ENCODE measurements around the gene HCST.
"Not testable (repeated sequence)": the region's sequence is repeated elsewhere in the genome, so short reads cannot be mapped to it uniquely, and the experiment has no call there.

The HCST gene

DNA sequence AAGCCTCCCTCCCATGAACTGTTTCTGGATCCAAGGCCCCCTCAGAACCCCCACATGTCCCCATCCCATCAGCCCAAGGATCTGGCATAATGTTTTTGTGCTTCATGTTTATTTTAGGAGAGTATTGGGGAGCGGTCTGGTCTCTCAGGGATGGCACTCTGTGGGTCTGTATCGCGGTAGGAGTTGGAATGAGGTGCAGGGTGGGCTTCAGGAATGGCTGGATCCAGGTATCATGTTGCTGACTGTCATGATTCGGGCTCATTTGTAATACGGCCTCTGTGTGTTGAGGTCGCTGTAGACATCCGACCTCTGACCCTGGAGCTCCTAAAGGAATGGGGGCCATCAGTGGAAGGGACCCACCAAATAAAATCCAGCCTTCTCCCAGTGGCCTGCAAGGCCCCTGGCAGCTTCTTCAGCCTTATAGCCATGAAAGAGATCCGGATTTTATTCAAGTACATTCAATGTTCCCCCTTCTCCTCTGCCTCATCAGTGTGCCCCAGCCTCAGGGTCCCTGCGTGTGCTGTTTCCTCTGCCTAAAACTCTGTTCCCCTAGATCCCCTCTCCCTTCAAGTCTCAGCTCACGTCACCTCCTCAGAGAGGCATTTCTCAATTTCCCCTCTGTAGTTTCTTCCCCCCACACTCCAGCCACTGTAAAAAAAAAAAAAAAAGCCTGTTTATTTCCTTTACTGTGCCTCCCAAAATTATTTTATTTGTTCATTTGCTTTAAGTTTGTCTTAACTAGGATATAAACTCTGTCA, 2.2 kb downstream of the HCST start:
- H3K4me3 ChIP-seq (ENCODE audit: low read depth, low read length), result no peak overlapping the region
- DNase-seq (ENCODE audit: low read depth), result no peak
- TF ChIP-seq, protein P1, sequence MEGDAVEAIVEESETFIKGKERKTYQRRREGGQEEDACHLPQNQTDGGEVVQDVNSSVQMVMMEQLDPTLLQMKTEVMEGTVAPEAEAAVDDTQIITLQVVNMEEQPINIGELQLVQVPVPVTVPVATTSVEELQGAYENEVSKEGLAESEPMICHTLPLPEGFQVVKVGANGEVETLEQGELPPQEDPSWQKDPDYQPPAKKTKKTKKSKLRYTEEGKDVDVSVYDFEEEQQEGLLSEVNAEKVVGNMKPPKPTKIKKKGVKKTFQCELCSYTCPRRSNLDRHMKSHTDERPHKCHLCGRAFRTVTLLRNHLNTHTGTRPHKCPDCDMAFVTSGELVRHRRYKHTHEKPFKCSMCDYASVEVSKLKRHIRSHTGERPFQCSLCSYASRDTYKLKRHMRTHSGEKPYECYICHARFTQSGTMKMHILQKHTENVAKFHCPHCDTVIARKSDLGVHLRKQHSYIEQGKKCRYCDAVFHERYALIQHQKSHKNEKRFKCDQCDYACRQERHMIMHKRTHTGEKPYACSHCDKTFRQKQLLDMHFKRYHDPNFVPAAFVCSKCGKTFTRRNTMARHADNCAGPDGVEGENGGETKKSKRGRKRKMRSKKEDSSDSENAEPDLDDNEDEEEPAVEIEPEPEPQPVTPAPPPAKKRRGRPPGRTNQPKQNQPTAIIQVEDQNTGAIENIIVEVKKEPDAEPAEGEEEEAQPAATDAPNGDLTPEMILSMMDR (IDR thresholded peaks at IDR 0.05; ENCODE audit: control insufficient read depth, extremely low read depth, insufficient read depth), result no peak

DNA sequence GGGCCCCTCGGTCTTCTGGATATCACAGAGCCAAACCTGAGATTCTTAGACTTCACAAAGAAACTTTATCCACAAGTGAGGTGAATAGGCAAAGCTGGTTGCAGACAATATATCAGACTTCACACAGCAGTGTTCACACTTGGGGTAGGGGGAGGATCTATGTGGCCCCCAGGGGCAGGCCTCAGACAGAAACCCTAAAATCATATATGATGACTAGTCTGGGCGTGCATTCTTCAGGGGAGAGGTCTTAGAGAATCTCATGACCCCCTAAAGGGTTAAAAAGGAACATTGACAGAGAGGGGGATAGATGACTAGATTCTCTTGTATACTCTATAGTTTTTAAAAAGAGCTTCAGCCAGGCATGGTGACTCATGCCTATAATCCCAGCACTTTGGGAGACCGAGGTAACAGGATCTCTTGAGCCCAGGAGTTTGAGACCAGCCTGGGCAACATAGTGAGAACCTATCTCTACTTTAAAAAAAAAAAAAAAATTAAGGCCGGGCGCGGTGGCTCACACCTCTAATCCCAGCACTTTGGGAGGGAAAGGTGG, 2.9 kb downstream of the HCST start:
- DNase-seq (ENCODE audit: low read depth), result no peak
- TF ChIP-seq, protein P1 (IDR thresholded peaks at IDR 0.05; ENCODE audit: control insufficient read depth, extremely low read depth, insufficient read depth), result no peak
- no peak overlapping the region for H3K4me3 ChIP-seq (ENCODE audit: low read depth, low read length)

DNA sequence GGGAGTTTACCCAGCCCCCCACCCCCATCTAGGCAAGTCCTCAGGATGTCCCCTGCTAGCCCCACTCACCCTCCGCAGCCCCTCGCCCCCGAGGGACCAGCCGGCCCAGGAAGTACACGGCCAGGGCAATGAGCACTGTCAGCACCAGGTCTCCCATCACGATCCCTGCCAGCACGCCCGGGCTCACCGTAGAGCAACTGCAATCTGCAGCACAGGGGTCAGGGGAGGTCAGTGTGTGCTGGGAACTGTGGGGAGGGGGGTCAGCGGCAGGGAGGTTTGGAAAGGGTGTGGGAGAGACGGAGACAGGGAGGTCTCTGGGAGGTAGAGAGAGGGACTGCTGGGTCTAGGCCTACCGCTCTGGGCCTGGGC, 5.0 kb downstream of the HCST start:
- DNase-seq (ENCODE audit: low read depth), result no peak
- H3K4me3 ChIP-seq (ENCODE audit: low read depth, low read length), result no peak overlapping the region
- TF ChIP-seq, protein P1 (IDR thresholded peaks at IDR 0.05; ENCODE audit: control insufficient read depth, extremely low read depth, insufficient read depth), result no peak

DNA sequence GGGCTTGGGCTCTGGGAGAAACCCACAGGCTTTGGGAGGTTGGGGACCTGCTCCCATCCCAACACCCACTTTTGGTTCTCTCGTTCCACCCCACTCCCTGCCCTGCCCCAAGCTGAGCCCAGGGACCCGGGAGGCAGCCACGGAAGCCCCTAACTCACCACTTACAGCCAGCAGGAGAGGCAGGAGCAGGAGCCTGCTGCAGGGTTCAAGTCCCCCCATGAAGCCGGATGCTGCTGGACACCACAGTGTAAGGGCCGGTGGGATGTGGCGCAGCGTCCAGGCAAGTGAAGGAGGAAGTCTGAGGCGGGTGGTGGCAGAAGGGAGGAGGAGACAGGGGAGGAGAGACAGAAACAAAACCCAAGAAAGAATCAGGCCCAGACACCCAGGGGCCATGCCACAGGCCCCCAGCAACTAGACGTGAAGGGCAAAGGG, 5.7 kb downstream of the HCST start, which contains the start of gene TYROBP:
Gene TYROBP, minus strand, starts transcription at position 286 of the 432 bp plus-strand sequence. Its CDS starts 67 bp downstream, at position 219.
- no peak within 1 kb of the TSS for H3K4me3 ChIP-seq (ENCODE audit: low read depth, low read length)
- TF ChIP-seq, protein P1 (IDR thresholded peaks at IDR 0.05; ENCODE audit: control insufficient read depth, extremely low read depth, insufficient read depth), result no peak
- DNase-seq (ENCODE audit: low read depth), result no peak

DNA sequence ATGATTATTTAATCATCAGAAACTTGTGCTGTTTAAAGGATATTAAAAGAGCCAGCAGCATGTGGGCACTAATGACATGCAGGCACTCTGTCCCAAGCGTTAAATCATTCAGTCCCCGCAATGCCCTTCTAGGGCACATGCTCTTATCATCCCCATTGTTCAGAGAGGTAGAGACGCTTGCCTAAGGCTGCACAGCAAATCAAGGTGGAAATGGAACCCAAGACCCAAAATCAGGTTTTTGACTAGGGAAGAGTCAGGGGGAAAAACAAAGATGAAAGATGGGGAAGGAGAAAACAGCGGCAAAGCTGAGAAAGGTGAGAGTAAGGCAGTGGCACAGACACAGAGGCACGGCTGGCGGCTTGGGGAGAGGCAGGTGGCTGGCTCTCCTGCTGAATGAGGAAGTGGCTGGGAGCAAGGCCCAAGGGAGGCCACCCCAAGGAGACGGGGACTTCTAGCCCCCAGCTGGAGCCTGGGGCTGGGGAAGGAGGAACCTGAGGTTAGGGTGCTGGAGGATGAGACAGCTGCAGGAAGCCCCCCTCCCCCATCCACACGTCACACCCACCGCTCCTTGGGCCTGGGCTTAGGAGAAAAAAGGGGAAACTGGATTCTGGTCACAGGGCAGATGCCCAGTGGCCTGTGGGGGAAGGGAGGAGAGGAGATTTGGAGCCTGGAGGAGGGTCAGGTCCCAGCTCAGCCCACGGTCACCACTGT, 6.8 kb downstream of the HCST start:
- no peak for DNase-seq (ENCODE audit: low read depth)
- H3K4me3 ChIP-seq (ENCODE audit: low read depth, low read length), result no peak overlapping the region
- TF ChIP-seq, protein P1 (IDR thresholded peaks at IDR 0.05; ENCODE audit: control insufficient read depth, extremely low read depth, insufficient read depth), result no peak

DNA sequence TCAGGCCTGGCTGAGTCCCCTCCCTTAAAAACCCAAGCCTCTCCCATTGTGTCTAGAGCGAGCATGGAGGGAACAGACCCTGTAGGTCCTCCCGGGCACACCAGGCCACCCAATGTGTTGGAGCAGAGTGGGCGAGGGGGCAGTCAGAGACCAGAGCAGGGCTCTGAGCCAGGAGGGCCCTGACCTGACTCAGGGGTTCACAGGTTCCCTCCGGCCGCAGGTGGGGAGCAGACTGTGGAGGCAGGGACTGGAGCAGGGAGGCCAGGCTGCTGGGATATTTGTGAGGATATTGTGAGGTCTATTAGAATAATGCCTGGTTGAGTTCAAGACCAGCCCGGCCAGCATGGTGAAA, 7.3 kb downstream of the HCST start:
- TF ChIP-seq, protein P1 (IDR thresholded peaks at IDR 0.05; ENCODE audit: control insufficient read depth, extremely low read depth, insufficient read depth), result no peak
- DNase-seq (ENCODE audit: low read depth), result no peak
- H3K4me3 ChIP-seq (ENCODE audit: low read depth, low read length), result no peak overlapping the region

DNA sequence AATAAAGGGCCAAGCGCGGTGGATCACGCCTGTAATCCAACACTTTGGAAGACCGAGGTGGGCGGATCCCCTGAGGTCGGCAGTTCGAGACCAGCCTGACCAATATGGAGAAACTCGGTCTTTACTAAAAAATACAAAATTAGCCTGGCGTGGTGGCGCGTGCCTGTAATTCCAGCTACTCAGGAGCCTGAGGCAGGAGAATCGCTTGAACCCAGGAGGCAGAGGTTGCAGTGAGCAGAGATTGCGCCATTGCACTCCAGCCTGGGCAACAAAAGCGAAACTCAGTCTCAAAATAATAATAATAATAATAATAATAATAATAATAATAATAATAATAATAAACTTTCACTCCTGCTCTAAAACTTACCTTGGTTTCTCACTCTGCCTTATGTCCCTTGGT, 8.0 kb downstream of the HCST start:
- not testable (repeated sequence) for DNase-seq (ENCODE audit: low read depth)

More for the DNA sequence above, 8.0 kb downstream of the HCST start:
- not testable (repeated sequence) for H3K4me3 ChIP-seq (ENCODE audit: low read depth, low read length)

Data from LNCaP clone FGC (cell line).